T follicular helper cell (primary cell): Measurements from ENCODE around the gene CEACAM21.

Source experiments
- DNase-seq: peaks from one replicate; pipeline ENCODE4 v3.0.0-alpha.2; 2020; ENCODE audit warnings: low read depth

CEACAM21 gene

DNA sequence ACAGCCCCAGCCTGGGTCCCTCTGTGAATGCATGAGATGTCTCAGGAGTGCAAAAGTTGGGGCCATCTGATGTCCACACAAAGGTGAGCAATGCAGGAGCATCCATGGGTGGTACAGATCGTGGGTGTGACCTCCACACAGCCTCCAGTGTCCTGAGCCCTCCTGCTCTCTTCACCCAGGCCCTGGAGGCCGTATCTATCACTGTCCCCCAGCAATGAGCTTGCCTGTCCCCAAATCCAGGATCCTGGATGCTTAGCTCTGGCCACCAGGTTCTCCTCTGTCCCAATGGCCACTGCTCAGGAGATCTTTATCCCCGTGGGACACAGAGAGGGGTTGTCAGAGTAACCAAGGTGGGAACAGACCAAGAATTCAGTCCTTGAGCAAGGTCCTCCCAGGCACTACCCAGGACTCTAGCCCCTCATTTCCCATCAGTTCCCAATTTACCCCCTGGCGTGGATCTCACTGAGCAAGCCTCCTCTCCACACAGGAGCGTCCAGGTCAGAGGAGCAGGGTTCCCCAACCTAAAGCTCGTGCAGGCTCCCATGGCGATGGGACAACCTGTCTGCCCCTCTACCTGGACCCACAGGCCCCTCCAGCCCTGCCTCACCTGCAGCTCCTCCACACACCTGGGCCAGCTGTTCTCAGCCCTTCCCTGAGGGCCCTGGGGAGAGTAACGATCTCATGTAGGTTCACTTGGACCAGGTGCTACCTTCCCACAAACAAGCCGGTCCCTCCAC is 11.3 kb downstream of the CEACAM21 start:
- no peak for DNase-seq

GRCh38 chr19:41587838-41588210 is 11.9 kb downstream of the CEACAM21 start:
- DNase-seq: no peak

- DNase-seq: no peak
Observed at GRCh38 chr19:41588497-41589209, 12.7 kb downstream of the CEACAM21 start.

- no peak for DNase-seq
Observed at GRCh38 chr19:41589371-41589770, 13.4 kb downstream of the CEACAM21 start.

- DNase-seq: no peak
Observed at GRCh38 chr19:41590936-41591335, 15.0 kb downstream of the CEACAM21 start.

- no peak for DNase-seq
Observed at GRCh38 chr19:41591951-41592562, 16.1 kb downstream of the CEACAM21 start.

DNA sequence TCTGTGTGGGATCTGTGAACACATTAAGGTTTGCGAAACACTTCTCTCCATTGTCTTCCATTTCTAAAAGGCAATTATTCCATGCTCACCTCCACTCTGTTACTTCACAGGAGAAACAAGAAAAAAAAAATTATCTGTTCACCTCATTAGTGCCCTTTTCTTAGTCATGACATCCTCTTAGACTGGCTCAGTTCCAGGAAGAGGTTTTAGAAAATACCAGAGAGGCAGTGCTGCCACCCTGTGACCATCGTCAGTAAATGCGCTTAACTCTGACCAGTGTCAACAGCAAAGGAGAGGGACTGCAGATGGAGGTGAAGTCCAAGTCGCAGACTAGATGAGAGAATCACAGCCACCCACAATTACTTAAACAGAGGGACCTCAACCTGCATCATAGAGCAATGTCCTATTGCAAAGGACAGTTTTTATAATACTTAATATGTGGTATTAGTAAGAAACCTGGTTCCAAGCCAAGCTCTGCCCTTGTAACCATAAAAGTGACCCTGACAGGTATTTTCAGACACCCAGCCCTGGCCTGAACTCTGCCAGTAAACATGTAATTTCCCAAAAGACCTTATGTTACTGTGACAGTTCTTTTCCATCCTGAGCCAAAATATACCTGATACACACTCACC is 19.4 kb downstream of the CEACAM21 start:
- peak; percentile 45 for DNase-seq

GRCh38 chr19:41595890-41596280 is 19.9 kb downstream of the CEACAM21 start:
- no peak for DNase-seq

DNA sequence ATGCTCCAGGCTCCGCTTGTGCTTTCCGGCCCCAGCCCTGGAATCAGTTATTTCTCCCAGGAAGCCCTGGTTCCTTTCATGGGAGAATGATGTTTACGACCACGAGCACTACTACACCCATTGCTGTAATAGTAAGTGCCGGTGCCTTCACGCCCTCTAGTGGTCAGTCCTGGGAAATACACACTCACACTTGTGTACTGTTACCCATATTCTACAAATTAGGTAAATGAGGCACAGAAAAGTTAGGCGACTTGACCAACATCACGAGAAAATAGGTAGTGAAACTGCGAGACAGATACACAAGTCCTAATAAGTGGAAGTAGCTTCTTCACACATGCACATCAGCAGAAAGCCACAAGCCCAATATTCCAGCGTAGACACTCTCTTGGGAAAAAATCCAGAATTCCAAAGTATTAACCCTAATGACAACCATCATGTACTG is 21.7 kb downstream of the CEACAM21 start:
- DNase-seq: peak; percentile 65

- DNase-seq: no peak
Observed at GRCh38 chr19:41599175-41599966, 23.4 kb downstream of the CEACAM21 start.

- no peak for DNase-seq
Observed at GRCh38 chr19:41601771-41602170, 25.8 kb downstream of the CEACAM21 start.

GRCh38 chr19:41604831-41605230 is 28.9 kb downstream of the CEACAM21 start:
- DNase-seq: no peak

GRCh38 chr19:41606215-41606837 is 30.4 kb downstream of the CEACAM21 start:
- DNase-seq: no peak

DNA sequence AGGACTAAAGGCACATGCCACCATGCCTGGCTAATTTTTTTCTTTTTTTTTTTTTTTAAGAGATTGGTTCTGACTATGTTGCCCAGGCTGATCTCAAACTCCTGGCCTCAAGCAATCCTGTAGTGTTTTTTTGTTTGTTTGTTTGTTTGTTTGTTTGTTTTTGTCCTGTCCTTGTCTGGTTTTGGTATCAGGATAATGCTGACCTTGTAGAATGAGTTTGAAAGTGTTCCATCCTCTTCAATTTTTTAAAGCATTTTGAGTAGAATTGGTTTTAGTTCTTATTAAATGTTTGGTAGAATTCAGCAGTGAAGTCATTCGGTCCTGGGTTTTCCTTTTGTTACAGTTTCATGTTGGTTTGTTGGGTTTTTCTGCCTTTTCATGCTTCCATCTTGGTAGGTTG is 31.7 kb downstream of the CEACAM21 start:
- no peak for DNase-seq

DNA sequence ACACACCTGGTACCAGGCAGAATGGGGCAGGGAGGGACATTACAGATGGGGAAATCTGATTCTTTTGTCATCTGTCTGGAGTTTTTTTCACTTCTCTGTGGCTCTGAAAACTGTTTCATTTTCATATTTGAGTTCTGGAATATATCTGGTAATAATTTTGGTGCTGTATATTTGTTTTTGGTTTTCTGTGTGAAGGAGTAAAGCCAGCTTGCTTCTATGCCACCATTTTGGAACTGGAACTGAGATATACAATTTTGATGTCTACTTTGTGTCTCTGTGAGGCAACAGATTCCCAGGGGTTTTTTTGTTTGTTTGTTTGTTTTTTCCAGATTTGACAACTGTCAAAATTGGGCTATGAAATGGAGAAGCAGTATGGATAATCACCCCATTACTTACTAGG is 34.8 kb downstream of the CEACAM21 start:
- DNase-seq: no peak

DNA sequence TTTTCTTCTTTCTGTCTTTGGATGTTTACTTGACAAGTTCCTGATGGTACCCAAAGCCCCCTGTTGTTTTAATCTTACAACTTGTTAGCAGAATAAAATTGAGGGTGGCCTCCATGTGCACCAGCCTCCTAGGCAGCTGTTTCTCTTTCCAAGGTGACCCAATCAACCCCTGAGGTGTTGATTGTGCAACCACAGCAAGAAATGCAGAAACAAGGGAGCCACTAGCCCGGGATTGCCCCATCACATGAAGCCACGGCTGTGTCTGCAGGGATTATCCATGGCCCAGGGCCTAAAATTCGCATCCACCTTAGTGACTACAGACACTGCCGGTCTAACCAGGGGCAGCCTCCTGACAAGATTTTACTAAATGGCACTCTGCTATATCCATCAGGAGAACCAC is 36.5 kb downstream of the CEACAM21 start:
- no peak for DNase-seq

GRCh38 chr19:41615207-41615606 is 39.2 kb downstream of the CEACAM21 start:
- no peak for DNase-seq

GRCh38 chr19:41616792-41617621 is 41.0 kb downstream of the CEACAM21 start:
- no peak for DNase-seq

GRCh38 chr19:41617941-41618730 is 42.2 kb downstream of the CEACAM21 start:
- no peak for DNase-seq
